Measurements from ENCODE around the gene ZNF804B.

DNA sequence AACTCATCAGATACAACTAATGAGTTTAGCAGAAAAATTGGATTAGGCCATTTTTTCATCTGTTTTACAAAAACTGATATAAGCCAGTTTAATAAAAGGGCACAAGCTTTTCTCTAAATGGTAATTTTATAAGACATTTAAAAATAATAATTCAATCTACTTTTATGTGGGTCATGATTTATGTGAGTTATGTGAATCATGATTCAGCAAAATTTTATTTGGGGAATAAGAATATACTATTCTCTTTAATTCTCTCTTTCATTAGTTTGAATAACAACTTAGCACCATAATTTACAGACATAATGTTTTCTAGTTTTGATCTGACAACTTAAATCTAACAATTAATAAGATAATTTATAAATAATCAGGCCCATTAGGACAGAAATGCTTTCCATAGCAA, 99.8 kb downstream of the ZNF804B start:
- TF ChIP-seq CTCF (IDR thresholded peaks at IDR 0.05) (no peak), POLR2A (IDR thresholded peaks at IDR 0.05) (no peak)

Data from breast epithelium (tissue), 3 donors.